Thyroid gland (tissue), 4 donors: ENCODE data around the gene POU6F2.

ENCODE experiments used
- CTCF ChIP-seq, 6 experiments: fragments of 200-600 bp in 3 of 6; fragments of 450-650 bp in 3 of 6; sonication (generic) in 3 of 6; IDR thresholded peaks; one replicate each; pipeline ENCODE4 v1.5.1; 2016 to 2019; ENCODE audit warnings: antibody characterized with exemption in 6 of 6, mild to moderate bottlenecking in 2 of 6, inconsistent platforms in 1 of 6, moderate library complexity in 1 of 6
- POLR2A ChIP-seq, 2 donors: fragments of 450-650 bp; IDR thresholded peaks; one replicate each; pipeline ENCODE4 v1.6.1; 2017; ENCODE audit warnings: antibody characterized with exemption in 2 of 2, mild to moderate bottlenecking in 2 of 2, moderate library complexity in 1 of 2

- TF ChIP-seq CTCF (IDR thresholded peaks at IDR 0.05): no peak
- no peak for TF ChIP-seq POLR2A (IDR thresholded peaks at IDR 0.05)
Measured at GRCh38 chr7:39199006-39199405, 221.3 kb downstream of the POU6F2 start.
